Measurements from ENCODE around the gene CDH19. TPM values are rescaled to one million over a fixed set of nuclear protein-coding genes. Genes with fewer than 3 reads are reported as not detected.

The CDH19 gene
- total and polyA plus RNA-seq, 12 donors: 7.2 to 35.8 (median 13.8) TPM

GRCh38 chr18:66616523-66616983 is 12.7 kb upstream of the CDH19 start:
- peak in 3 of 9 donors; percentile 21 to 27 (median 27) for TF ChIP-seq CTCF (IDR thresholded peaks at IDR 0.05)

GRCh38 chr18:66615176-66615575 is 11.3 kb upstream of the CDH19 start:
- DNase-seq: no peak
- intact Hi-C loops (cut with DNase I): no loop called here
- Histone ChIP-seq H3K27ac (no peak overlapping the region), H3K9me3 (peaks cover 0 to 11% (median 0%) of the 10 kb centered on the region in 11 donors), H3K4me1 (no peaks in the 10 kb centered on the region), H3K36me3 (no peaks in the 10 kb centered on the region), H3K27me3 (no peaks in the 10 kb centered on the region), H3K4me3 (no peak overlapping the region)
- no peak for ATAC-seq
- TF ChIP-seq CTCF (IDR thresholded peaks at IDR 0.05): no peak

More at GRCh38 chr18:66616523-66616983, 12.7 kb upstream of the CDH19 start:
- Histone ChIP-seq H3K27ac (no peak overlapping the region), H3K9me3 (peaks cover 0 to 25% (median 3%) of the 10 kb centered on the region in 11 donors), H3K36me3 (no peaks in the 10 kb centered on the region), H3K4me3 (no peak overlapping the region), H3K27me3 (no peaks in the 10 kb centered on the region), H3K4me1 (no peaks in the 10 kb centered on the region)
- ATAC-seq: peak in 1 of 8 donors; percentile 14
- 64 to 65% methylated on average over 4 of the region's 4 CpGs for WGBS, 2 donors
- no peak for DNase-seq
- intact Hi-C loops (cut with DNase I): no loop called here

- WGBS, 2 donors: 94 to 100% methylated on average over 6 of the region's 6 CpGs
- no peak overlapping the region for H3K4me3 ChIP-seq
- no peak for TF ChIP-seq CTCF (IDR thresholded peaks at IDR 0.05)
- peaks cover 0 to 11% (median 0%) of the 10 kb centered on the region in 11 donors for H3K9me3 ChIP-seq
- no peak for DNase-seq
- intact Hi-C loops (cut with DNase I): loop anchor here in 2 of 10 donors (10.0 kb wide), 2 partner anchors 117 to 137 kb away; no protein-coding TSS in a partner anchor
- H3K27me3 ChIP-seq: no peaks in the 10 kb centered on the region
- no peak overlapping the region for H3K27ac ChIP-seq
- ATAC-seq: no peak
- H3K36me3 ChIP-seq: no peaks in the 10 kb centered on the region
- H3K4me1 ChIP-seq: no peaks in the 10 kb centered on the region
Measured at GRCh38 chr18:66607632-66608031, 3.7 kb upstream of the CDH19 start.

GRCh38 chr18:66601649-66602048 is 2.2 kb downstream of the CDH19 start:
- Histone ChIP-seq H3K27me3 (no peaks in the 10 kb centered on the region), H3K36me3 (no peaks in the 10 kb centered on the region), H3K27ac (peak overlapping the region in 8 of 10 donors; percentile 19 to 72 (median 54)), H3K9me3 (peaks cover 0 to 18% (median 0%) of the 10 kb centered on the region in 11 donors), H3K4me3 (peak overlapping the region in 9 of 10 donors; percentile 7 to 47 (median 39)), H3K4me1 (no peaks in the 10 kb centered on the region)
- intact Hi-C loops (cut with DNase I): loop anchor here in 2 of 10 donors (10.0 kb wide), 2 partner anchors 123 to 143 kb away; no protein-coding TSS in a partner anchor
- DNase-seq (no peak), ATAC-seq (no peak)
- 19 to 23% methylated on average over 3 of the region's 3 CpGs for WGBS, 2 donors
- TF ChIP-seq CTCF (IDR thresholded peaks at IDR 0.05): no peak

Measured in heart right ventricle (tissue), 16 donors.